HG02884 (cell line): ENCODE results near the gene ART5.

Source experiments
- ATAC-seq: cut with Tn5 transposase; IDR thresholded peaks from one replicate; pipeline ENCODE4 v1.9.1; 2021; ENCODE audit warnings: mild to moderate bottlenecking, moderate library complexity; ENCODE audit not compliant: unreplicated experiment

Gene ART5, protein sequence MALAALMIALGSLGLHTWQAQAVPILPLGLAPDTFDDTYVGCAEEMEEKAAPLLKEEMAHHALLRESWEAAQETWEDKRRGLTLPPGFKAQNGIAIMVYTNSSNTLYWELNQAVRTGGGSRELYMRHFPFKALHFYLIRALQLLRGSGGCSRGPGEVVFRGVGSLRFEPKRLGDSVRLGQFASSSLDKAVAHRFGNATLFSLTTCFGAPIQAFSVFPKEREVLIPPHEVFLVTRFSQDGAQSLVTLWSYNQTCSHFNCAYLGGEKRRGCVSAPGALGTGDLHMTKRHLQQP

DNA sequence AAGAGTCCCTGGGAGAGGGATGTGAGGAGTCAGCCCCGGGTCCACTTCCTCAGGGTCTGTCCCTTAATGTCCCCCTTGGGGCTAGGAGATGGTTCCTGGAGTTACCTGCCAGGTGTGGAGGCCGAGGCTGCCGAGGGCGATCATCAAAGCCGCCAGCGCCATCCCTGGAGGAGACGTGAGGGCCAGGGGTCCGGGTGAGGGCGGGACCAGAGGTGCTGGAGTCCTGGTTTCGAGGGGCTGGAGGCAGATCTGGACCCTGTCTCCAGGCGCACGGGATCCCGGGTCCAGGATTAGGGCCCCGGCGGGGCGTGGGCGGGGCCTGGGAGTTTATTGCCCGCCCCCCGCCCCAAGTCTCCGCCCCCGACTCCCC lies at the start of gene ART5:
Gene ART5, minus strand, starts transcription at position 292 of the 370 bp plus-strand sequence. Its CDS starts 130 bp downstream, at position 162.
- ATAC-seq: no peak

DNA sequence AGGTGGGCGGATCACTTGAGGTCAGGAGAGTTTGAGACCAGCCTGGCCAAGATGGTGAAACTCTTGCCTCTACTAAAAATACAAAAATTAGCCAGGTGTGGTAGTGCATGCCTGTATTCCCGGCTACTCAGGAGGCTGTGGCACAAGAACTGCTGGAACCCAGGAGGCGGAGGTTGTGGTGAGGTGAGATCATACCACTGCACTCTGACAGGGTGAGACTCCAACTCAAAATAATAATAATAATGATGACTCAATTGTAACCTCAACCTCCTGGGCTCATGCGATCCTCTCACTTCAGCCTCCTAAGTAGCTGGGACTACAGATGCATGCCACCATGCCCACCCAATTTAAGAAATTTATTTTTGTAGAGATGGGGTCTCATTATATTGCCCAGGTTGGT lies 45.0 kb upstream of the ART5 start:
- ATAC-seq: no peak

DNA sequence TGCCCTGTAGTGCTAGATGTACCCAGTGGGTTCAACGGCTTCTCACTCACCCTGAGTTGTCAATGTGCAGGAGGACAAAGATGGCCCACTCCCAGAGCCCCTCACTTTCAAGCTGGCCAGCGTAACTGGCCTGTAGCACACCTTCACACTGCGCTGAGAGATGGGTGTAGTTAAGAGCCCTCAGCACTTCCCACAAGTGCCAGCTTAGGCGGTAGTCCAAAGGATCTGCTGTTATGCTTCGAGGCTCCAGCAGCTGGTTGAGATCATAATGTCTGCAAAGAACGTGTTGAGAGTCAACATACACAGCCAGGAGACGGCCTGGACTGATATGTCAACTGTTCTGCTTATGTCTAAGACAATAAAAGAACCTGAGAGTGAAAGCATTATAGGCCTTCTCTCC lies 44.1 kb upstream of the ART5 start:
- no peak for ATAC-seq

DNA sequence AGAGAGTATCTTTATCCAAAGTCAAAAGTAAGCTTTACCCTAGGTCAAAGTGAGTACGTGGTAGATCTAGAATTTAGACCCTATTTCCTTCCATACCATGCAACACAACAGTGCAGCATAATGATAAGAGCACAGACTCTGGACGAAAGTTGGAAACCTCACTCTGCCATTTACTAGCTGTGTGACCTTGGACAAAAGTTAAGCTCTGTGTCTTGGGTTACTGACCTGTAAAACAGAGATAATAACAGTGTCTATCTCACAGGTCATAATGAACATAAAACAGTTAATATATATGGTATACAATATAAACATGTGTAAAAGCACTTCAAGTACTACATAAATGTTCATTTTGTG lies 43.0 kb upstream of the ART5 start:
- ATAC-seq: no peak

DNA sequence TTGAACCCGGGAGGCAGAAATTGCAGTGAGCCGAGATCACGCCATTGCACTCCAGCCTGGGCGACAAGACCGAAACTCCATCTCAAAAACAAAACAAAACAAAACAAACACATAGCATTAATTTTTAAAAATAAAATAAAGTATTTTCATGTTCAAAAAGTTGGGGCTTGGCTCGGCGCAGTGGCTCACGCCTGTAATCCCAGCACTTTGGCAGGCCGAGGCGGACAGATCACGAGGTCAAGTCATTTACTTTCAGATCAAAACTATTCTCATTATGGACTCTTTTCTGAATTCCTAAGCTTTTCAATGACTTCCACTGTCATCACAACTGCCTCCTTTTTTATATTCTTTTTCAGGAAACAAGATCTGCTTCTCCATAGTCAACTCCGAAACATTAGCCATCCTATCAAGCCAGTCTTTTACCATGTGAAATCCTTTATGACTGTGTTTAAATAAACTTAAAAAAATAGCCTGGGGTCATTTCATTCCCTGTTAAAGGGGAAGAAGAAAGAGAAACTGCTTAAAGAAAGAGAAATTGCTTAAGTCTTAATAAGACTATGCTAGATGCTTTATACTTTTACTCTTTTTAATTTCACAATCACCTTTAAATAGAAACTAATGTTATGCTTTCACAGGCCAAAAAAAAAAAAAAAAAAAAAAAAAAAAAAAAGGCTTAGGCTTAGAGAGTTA lies 42.5 kb upstream of the ART5 start:
- no peak for ATAC-seq

DNA sequence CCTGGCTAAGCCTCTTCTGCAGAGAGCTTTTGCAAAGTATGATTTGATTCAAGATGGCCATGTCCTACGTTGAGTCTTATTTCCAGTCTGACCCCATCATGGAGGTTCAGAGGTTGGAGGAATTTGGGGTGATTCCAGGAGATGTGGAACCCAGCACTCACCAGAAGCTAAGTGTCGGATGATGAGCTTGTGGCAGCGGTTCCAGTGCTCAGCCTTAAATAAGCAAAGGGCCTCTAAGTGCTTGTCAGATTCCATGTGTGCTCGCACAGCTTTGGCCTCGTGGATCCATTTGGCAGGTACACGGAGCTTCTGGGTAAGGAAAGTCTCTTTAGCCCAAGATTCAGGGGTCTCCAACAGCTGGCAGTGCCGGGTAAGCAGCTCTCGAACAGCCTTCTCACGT lies 41.2 kb upstream of the ART5 start:
- no peak for ATAC-seq

DNA sequence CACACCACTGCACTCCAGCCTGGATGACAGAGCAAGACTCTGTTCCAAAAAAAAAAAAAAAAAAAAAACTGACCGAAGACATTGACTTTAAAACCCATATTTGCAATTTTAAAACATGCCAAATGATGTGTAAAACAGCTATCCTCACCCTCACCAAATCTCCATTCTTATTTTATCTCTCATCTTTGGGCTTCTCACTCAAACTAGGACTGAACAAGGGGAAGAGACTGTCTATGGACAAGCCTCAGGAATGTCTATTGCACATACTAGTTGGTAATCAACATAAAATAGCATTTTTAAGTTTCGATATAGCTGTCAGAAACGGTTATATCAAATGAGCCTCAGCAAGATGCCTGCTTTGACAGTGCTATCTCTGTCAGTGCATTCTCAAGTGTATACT lies 37.3 kb upstream of the ART5 start:
- ATAC-seq: no peak

DNA sequence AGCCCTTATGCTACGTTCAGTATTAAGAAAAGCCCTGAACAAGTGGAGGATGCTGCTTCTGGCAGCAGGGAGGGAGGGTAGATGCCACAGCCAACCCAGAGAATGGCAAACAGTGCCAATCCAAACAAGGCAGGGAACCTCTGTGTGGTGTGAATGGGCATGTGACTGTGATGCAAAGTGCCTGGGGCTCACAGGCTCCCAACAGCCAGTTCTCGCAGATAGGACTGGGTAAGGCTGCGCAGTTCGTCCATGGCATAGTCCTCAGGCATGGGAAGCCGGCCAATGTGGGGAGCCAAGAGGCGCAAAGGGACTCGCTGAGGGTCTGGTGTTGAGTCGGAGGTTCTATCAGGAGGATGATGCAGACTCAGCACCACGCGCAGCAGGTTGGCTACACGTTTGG lies 34.2 kb upstream of the ART5 start:
- no peak for ATAC-seq

DNA sequence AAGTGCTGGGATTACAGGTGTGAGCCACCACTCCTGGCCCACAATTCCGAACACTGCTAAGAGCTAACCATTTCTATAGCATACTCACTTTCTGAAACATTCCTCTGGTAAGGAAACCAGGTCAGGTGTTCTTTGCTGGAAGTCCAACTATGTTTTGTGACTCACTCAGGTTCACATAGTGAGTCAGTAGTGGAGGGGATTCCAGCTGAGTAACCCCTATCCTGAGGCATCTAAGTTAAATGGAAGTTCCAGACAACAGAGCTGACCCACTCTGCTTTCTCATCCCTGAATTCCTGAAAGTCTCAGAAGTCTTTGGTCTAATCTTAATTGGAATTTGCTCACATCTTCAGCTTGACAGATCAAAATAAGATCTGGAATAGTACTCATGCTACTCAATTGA lies 32.4 kb upstream of the ART5 start:
- no peak for ATAC-seq

DNA sequence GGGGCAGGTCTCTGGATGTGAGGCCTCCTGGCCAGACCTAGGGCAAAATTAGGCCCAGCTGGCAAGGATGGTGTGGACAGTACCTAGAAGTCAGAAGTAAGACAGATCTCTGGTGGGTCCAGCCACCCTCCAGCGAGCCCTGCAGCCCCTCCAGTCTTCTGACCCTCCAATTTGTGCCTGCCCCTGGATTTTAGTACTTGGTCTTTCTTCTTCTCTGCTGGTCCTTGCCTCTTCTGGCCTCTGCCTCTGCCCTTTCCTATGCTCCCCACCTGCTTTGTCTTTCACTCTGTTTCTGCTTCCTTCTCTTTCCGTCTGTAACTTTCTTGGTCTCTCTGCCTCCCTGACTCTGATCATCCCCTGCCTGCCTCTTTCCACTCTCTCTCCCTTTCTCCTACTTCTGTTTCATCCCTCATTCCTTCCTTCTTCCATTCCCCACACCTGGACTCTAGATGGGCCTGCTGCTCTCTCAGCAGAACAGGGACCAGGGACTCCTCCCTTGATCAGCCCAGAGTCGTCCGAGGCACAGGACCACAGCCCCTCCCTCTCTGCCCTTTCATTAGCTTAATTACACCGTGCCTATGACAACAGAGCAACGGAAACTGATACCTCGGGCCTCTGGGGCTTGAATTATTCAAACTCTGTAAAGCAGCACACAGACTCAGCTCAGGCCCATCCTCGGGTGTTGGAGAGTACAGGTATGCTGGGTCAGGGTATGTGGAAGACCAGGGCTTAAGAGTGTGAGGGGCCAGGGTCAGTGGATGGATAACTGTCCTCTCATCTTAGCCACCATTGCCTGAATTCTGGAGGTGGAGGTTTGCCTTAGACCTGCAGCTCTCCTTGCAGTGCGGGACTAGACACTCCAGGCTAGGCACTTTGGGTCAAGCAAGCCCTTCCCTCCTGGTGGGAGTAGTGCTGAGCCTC lies 29.8 kb upstream of the ART5 start, which contains the start of gene CHRNA10:
Gene CHRNA10, minus strand, starts transcription at position 51 of the 921 bp plus-strand sequence. CDS start 72 bp downstream, outside the sequence.
- ATAC-seq: no peak

DNA sequence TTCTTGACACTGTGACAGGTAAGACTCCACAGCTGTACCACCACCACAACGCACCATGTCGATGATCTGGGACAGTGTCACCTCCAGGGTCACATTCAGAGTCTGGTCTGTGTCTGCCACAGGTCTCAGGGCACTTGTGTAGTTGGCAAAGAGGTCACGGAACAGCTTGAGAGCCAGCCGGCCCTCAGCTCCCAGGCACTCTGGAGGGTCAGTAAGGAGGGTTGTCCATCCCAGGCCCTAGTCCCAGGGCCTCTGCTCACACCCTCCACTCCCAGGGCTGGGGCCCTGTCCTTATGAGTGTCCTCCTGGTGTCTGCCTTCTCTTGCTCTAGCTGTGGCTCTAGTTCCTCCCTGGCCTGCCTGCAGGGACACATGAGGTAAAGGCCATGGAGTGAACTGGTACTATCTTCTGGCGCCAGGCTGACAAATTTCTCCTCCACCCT lies 28.0 kb upstream of the ART5 start:
- ATAC-seq: no peak

DNA sequence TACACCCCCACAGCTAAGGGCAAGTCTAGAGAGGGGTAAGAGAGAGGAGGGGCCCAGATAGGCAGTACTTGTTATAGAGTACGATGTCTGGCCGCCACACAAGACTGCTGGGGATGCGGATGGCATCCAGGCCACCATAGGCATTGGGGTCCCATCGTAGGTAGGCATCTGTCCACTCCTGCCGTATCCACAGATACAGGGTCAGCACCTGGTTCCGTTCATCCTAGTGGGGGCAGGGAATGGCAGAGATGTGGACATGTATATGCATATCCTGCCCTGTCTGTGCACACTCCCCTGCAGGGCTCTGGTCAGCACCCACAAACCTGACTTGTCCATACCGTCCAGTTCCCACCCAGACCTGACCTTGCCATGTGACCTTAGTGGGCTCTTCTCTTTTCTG lies 27.3 kb upstream of the ART5 start:
- no peak for ATAC-seq

DNA sequence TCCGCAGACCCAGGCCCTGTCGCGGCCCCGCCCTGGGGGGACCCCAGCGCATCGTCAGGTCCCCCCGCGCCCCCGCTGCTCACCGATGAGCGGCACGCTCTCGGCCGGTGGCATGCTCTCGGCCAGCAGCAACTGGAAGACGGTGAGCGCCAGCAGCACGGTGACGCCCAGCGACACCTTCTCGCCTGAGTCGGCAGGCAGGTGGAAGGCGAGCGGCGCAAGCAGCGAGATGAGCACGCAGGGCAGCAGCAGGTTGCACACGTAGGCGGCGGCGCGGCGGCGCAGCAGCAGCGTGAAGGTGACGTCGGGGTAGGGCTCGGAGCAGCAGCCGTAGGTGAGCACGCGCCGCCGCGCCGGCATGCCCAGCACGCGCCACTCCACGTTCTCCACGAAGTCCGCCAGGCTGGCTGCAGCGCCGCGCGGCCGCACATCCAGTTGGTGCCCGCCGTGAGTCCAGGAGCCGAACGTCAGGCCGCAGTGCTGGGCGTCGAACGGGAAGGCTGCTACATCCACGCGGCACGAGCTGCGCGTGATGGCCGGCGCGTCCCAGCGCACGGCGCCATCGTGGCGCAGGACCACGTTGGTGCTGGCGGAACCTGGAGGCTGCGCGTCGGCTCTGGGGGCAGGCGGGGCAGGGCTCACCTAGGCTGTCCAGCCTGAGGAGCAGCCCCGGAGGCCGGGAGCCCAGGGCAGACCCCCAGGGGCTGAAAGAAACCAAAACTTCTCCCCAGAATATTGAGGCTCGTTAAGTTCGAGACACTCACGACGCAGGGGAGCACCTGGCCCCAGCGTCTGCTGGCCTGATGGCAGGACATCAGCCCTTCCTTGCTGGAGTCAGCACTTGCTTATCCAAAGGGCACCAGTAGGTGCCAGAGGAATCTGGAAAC lies 25.6 kb upstream of the ART5 start:
- ATAC-seq: no peak

DNA sequence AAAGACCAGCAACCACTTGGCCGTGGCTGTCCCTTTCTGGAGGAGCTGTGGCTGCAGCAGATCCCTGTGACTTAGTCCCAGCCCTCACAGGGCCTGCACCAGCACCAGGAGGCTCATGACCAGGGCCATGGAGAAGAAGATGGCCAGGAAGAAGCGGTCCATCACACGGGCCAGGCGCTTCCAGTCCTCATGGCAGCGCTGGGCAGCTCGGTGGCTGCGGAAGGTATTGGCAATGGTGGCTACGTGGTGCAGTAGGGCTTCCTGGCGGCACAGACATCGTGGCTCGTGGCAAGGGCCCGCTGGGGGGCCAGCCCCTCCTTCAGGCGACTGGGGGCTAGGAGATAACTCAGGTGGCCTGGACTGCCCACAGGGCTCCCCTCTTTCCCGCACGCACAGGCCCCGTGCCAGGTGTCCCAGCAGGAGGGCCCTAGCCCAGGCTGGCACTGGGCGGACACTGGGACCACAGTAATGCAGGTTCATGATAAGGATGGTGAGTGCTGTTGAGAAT lies 24.3 kb upstream of the ART5 start:
- no peak for ATAC-seq

DNA sequence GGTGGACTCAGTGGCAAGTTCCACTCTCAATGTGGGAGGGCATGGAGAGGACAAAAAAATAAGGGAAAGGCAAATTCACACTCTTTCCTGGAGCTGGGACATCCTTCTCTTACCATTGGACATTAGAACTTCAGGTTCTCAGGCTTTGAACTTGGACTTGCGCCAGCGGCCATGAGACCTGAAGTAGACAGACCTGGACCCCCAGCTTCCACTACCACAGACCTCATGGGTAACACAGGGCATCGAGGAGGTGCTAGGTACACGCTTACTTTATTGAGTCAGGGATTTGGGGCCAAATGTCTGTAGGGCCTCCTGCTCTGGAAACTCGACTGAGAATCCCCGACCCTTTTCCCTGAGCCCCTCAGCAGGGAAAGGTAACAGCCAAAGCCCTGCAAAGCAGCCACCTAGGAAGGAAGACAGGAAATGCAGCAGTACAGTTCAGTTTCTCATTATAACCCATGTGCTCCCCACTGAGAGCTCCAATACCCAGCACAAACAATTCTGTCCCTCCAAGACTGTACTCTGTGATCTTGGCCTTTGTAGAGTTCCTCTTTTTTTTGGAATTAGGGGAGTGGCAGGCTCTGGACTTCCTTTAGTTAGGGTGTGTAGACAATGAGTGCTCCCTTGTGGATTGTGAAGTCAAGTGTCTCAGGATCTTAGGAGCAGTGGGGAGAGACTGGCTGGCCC lies 23.7 kb upstream of the ART5 start:
- ATAC-seq: no peak

DNA sequence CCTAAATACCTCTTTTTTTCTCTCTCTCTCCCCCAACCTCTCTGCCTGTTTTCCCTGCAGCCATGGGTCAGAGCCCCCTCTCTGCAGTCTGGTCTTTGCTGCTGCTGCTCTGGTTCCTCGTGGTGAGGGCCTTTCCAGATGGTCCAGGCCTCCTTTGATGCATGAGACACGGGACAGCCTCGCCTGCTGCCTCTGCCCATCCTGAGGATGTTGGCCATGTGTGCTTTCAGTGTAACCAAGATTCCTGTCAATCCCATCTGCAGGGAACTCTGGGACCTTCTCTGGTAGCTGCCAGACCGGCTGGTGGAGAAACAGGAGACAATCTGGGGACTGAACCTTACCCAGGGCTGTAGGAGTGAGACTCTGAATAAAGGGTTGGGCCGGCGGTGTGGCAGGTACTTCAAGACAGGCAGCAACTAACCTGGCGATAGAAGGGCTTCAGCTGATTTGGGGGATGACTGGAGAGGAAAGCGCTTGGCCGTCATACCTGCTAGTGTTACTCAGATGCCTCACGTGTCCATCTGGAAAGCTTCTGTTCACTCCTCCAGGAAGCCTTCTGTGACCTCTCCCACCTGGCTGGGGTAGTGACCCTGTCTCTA lies 22.3 kb upstream of the ART5 start:
- ATAC-seq: no peak

DNA sequence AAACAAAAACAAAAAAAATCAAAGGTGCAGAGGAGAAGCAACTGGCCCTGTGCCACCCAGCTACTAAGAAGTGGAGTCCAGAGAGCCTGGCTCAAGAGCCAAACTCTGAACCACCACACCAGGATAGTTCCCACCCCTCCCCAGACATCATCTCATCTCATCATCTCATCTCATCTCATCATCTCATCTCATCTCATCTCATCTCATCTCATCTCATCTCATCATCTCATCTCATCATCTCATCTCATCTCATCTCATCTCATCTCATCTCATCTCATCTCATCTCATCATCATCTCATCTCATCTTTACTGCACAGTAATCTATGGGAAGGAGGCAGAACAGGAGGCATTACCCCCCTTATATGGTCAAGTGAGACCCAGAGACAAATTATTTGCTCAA lies 21.1 kb upstream of the ART5 start:
- ATAC-seq: no peak

DNA sequence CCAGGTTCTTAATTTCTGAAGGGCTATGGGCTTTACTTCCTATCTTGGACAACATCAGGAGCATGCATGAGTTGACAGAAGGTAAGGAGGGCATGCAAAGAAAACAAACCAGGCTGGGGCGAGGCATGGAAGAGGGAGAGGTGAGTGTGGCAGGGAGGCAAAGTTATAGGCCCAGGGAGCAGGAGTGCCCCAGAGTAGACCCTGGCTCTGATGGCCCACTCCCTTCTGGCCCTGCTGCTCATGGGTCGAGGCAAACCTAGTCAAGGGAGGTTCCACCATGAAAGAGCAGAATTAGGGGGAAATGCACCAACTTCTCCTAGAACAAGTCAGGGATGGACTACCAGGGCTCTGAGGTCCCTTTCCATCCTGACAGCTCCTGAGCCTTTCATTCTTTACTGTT lies 19.2 kb upstream of the ART5 start:
- no peak for ATAC-seq
